Stimulated activated CD8-positive, alpha-beta memory T cell treated with anti-CD3 and anti-CD28 coated beads, Interleukin-15, amount 100 ng/mL, for 48 hours (primary cell): Measurements from ENCODE around the gene HAS3.
A peak's percentile ranks its signal among the peaks of the same experiment; 100 is the strongest.
"Not testable (repeated sequence)": the region's sequence is repeated elsewhere in the genome, so short reads cannot be mapped to it uniquely, and the experiment has no call there.

Experiments
- DNase-seq, 2 donors: peaks; one replicate each; pipeline ENCODE4 v3.0.0-alpha.2; 2020; ENCODE audit warnings: low read depth in 2 of 2

HAS3 gene

DNA sequence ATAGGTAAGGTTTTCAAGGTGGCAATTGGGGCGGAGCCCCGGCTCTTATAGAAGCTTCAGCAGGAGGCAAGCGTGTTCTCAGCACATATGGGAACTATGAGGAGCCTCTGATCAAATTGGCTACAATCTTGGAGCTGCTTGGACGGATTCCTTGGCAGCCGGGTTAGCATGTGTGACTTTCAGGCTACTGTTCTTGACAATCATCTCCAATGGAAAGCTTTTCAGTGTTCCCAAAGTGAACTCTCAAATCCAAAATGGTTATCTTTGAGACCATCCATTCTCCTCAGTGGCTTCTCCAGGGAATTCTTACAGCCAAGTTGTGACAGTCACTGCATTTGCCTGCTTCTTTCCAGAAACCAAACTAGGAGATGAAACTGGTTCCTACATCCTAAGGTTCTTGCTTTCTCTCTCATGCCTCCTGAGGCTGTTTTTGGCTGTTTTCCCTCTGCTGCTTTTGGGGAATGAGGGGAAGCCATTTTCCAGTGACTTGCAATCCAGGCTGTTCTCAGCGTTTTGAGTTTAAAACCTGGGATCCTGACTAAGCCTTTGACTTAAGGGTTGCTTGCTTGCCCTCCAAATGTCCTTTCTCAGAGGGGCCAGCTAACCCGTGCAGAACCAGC lies 10.9 kb downstream of the HAS3 start:
- no peak for DNase-seq

DNA sequence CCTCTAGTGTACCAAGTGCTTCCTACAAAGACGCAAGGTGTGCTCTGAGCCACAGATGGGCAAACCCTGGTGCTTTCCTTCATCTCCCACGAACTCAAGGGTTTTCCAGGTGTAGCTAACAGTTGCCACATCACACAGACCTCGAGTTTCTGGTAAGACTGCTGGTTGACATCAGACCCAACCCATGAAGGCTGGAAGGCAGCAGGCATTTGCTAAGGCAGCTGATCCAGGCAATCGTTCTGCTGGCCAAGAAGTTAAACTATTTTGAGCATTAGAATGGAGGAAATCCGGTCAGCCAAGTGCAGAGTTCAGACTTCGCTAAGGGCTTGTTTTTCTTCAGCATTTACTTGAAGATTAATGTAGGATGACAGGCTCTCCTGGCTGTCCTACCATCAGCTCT lies 11.5 kb downstream of the HAS3 start:
- DNase-seq: no peak

DNA sequence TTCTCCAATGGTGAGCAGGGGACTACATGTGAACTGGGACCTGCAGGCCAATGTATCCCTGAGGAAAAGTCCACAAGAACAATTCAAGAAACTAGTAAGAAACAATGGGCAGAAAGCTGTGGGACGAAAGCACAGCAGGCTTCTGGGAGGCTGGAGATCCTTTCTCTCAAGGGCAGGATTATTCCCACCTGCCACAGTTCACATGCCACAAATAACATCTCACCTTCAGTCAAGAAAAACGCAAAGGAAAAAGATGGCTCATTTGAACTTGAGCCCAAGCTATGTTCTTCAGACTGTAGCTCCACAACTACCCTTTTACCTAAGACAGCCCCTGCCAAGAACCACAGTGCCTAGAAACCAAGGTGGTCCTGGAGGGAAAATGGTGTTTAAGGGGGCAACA lies 13.0 kb downstream of the HAS3 start:
- DNase-seq: no peak

DNA sequence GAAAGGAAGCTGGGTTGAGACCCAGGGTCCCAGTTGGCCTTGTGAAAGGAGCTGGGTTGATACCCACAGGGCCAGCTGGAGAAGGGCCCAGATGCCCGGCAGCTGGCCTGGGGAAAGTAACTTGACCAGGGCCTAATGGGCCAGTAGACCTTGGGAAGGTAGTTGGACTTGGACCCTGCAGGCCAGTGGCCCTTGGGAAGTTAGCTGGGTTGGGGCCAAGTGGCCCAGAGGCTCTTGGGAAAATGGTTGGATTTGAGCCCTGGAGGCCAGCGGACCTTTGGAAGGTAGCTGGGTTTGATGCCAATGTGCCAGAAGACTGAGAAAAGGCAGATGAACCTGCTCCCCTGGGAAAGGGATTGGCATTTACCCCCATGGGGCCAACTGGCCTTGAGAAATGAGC lies 13.5 kb downstream of the HAS3 start:
- no peak for DNase-seq

DNA sequence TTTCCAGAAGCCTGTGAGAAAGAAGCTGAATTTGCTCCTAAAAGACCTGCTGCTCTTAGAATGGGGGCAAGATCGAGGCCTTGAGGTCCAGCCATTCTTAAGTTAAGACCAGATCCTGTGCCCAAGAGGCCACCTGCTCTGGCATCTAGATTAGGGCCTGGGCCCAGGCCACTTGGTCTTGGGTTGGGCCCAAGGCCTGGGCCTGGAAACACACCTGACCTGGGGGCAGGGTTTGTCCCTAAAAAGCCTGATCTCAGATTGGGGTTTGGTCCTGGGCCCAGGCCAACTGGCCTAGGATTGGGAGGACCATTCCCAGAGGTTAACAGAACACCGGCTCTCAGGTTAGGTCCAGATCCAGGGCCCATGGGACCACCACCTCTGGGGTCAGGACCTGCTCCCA lies 14.1 kb downstream of the HAS3 start:
- no peak for DNase-seq

DNA sequence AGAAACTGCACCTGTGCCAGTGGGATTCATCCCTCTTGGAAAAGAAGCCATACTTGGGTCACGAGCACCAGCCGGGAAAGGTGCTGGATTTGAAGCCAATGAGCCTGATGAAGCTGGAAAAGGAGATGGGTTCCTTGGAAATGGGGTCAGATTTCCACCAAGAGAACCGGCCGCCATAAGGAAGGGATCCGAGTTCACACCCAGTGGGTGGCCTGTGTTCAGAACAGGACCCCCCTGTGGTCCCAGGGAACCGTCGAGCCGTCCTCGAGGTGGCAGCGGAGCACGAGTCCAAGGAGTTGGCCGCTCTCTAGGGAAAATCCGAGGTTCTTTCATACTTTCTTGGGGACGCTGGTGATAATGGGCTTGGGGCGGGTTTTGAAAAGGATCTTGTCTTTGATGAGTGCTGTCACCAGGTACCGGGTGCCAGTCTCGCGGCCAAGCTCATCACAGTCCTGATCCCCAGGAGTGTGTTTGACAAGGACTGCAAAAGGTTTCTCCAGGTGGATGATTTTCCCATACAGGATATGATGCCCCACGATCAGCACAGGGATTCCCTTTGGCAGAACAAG lies 14.7 kb downstream of the HAS3 start:
- DNase-seq: no peak

DNA sequence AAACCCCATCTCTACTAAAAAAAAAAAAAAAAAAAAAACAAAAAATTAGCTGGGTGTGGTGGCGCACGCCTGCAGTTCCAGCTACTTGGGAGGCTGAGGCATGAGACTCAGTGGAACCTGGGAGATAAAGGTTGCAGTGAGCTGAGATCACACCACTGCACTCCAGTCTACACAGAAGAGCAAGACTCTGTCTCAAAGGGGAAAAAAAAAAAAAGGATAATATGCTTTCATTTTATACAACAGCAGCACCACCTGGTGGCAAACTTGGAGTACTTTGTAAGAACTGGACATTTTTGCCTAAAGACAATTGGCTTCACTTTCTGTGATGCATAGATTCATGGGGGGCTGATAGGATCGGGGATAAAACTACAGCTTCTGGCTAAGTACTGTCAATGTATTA lies 18.5 kb downstream of the HAS3 start:
- no peak for DNase-seq

DNA sequence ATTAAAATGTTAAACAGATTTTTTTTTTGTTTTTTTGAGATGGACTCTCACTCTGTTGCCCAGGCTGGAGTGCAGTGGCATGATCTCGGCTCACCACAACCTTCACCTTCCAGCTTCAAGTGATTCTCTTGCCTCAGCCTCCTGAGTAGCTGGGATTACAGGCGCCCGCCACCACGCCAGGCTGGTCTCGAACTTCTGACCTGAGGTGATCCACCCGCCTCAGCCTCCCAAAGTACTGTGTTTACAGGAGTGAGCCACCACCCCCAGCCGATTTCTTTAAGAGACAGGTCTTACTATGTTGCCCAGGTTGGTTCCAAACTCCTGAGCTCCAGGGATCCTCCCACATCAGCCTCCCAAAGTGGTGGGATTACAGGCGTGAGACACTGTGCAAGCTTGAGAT lies 19.0 kb downstream of the HAS3 start:
- not testable (repeated sequence) for DNase-seq

DNA sequence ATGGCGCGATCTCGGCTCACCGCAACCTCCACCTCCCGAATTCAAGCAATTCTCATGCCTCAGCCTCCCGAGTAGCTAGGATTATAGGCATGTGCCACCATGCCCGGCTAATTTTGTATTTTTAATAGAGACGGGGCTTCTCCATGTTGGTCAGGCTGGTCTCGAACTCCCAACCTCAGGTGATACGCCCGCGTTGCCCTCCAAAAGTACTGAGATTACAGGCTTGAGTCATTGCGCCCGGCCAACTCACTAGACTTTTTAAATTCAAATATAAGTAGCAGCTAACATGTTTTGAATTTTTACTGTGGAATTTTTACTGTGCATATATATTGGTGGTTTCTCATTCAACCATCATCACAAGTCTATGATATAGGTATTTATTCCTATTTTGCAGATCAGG lies 19.5 kb downstream of the HAS3 start:
- DNase-seq: not testable (repeated sequence)

DNA sequence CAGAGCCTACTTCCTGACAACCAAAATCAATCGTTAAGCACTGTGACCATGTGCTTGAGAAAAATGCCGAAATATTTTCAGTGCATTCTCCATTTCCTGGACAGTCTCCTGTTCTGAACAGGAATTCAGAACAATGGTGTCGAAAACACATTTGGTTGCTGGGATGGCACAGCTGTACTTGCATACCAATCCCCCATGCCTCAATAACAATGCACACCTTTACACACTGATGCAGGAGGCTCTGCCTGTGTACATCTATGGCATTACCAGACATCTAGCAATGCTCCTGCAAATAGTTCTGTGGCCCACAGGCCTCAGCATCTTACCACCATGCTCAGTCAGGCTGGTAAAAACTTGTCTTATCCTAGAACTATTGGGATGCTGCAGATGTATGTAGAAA lies 20.8 kb downstream of the HAS3 start:
- no peak for DNase-seq

DNA sequence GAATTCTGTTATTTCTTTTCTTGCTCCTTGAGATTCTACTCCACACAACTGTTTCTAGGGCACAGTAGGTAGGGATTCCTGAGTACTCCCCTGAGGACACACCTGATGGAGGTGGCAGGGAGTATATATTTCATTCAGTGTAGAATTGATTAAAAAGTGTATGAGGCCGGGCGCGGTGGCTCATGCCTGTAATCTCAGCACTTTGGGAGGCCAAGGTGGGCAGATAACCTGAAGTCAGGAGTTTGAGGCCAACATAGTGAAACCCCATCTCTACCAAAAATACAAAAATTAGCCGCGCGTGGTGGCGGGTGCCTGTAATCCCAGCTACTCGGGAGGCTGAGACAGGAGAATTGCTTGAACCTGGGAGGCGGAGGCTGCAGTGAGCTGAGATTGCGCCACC lies 21.3 kb downstream of the HAS3 start:
- not testable (repeated sequence) for DNase-seq

DNA sequence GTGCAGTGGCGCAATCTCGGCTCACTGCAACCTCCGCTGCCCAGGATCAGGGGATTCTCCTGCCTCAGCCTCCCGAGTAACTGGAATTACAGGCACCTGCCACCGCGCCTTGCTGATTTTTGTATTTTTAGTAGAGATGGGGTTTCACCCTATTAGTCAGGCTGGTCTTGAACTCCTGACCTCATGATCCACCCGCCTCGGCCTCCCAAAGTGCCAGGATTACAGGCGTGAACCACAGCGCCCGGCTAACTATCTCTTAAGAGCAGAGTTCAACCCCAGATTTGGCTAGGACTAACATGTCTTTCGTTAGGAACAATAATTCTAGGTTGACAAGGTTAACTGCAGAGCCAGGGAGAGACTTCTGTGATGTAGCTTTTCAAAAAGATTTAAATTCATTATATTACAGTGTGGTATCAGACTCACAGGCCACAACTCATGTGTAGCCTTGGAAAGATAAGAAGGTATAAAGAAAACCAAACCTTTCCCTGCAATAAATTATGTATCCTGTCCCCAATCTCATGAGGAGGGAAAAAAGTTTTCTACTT lies 22.6 kb downstream of the HAS3 start:
- DNase-seq: no peak

DNA sequence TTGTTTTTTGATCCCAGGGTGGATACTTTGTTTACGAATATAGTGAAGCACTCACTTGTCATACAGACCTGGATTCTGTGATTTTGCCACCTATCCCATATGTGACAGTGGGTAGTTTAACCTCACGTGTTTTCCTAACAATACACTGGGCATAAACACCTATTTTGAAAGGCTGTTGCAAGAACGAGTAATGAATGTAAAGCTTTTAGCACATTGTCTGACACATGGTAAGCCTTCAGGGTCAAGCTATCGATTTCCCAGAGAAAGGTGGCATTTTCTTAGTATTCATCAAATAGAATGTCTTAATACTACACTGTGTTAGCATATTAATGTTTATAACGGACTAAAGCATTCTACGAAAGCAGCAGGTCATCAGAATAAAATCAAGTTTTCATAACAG lies 25.0 kb downstream of the HAS3 start:
- DNase-seq: no peak

DNA sequence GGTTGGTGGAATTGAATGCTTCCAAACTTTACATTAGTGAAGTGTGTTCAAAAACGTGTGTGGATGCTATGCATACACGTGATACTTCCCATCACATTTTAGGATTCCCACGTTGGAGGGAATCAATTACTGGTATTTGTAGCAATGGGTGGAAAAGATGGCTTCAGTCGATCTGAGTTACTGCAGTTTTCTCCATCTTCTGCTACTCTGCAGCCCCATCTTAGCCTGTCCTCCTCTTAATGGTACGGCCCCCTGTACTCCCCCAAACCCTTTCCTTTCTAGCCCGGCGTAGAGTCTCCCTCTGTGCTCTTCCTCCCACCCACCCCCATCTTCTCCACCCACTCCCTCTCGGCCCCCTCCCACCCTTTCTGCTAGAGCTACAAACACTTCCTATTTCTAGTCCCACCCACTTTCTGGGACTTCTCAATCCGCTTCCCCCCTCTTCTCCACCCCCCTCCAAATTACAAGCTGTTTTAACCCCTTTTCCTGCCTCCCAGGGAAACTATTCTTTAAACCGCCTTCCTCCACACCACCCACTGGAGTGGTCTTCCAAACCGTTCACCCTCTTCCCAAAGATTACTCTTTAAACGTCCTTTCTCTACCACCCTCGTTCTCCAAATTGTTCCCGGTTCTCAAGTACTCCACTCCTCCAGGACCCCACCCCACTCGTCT lies 25.9 kb downstream of the HAS3 start:
- DNase-seq: no peak

DNA sequence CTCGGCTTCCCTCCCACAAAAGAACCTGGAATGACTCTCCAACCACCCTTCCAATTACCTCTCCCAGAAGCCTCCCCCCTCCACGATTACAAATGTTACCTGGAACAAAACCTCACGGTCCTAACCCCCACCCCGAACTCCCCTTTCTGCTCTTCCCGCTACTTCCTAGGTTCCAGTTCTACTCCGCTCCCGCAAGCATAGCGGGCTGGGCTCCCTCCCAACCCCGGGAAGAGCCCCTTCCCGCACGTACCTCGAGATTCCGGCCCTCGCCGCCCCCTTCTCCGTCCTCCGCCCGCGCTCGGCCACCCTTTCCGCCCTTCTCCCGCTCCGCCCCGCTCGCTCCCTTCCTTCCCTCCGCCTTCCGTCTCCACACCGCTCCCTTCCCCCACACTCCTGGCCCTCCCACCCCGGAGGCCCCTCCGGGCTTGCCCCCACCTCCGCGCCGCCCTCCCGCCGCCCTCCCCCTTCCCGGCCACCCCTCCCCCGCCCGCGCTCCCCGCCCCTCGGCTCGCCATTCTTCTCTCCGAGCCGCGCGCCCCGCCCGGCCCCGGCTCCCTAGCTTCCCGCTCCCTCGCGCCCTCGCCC lies 26.5 kb downstream of the HAS3 start:
- peak; percentile 71 to 73 for DNase-seq

DNA sequence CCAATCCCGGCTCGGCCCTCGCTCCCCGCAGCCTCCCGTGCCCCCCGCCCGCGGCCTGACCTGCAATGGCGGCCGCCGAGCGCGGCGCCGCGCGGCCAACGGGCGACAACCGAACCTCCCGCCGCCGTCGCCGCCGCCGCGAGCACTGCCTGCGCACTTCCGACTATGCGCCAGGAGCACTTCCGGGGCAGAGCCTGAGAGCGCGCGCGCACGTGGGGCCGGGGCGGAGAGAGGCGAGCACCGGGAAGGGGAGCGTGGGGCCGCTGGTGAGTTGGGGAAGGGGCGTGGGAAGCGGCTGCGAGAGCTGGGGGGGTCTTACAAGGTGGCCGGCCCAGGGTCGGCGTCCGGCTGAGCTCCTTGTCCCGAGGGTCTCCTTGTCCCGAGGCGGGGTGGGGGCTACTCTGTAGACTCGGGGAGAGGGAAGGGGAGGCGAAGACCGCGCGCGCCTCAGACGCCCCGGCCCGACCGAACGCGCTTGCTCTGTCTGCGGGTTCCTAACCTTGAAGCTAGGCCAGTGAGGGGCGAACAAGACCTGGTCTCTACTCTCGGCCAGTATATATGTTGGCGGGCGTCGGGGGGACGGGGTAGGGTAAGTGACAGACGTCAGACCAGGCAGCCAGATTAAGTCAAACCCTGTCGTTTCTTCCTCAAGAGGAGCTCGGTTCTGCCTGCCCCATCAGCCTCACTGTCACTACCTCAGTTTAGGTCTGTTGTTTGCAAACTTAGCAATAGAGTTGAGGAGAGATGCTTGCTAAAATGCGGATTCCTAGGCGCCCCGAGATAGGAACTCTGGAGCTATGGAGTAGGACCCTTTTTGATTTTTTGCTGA lies 27.2 kb downstream of the HAS3 start, which contains the start of the genes CHTF8 and UTP4:
Gene CHTF8, minus strand, starts transcription at position 165 of the 829 bp plus-strand sequence. CDS start 11,130 bp downstream, outside the sequence.
Gene UTP4, plus strand, starts transcription at position 226 of the 829 bp plus-strand sequence. CDS start 811 bp downstream, outside the sequence.
- DNase-seq: peak; percentile 82

DNA sequence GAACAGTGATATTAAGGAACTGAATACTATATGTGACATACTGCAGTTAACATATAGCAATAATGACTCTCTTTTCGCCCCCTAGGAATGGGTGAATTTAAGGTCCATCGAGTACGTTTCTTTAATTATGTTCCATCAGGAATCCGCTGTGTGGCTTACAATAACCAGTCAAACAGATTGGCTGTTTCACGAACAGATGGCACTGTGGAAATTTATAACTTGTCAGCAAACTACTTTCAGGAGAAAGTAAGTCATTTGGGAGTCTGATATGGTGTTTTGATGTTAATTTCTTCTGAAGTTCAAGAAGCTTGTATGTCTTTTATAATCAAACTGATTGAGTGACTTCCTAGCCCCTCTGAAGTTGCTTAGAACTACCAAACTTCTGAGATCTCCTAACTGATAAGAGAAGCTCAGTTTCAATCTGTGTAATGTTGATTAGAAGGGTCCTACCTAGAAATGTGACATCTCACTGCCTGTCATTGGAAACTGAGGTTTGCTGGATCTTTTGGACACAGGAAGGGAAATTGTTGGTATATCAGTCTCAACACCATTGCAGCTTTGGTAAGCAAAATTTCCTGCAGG lies 28.0 kb downstream of the HAS3 start:
- DNase-seq: no peak

DNA sequence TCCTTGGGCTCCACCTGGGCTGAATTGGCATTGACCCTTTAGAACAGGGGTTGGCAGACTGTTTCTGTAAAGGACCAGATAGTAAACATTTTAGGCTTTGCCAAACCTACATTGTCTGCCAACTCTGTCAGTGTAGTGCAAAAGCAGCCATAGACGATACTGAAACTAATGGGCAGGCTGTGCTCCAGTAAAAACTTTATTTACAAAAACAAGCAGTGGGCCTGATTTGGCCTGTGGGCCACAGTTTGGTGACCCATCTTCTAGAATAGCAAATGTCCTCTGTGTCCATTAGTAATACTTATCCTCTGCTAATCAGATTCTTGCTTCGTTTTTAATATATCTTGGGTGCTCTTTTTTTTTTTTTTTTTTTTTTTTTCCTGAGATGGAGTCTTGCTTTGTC lies 33.2 kb downstream of the HAS3 start:
- no peak for DNase-seq

DNA sequence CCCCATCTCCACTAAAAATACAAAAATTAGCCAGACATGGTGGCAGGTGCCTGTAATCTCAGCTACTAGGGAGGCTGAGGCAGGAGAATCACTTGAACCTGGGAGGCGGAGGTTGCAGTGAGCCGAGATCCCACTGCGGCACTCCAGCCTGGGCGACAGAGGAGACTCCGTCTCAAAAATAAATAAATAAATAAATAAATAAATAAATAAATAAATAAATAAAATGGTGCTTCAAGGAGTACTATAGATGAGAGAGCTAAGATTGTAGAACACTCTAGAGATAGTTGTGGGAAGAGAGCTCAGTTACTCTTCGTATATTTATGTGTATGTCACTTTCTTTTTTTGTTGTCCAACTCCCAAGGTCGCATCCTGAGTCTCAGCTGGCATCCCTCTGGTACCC lies 34.0 kb downstream of the HAS3 start:
- DNase-seq: not testable (repeated sequence)

DNA sequence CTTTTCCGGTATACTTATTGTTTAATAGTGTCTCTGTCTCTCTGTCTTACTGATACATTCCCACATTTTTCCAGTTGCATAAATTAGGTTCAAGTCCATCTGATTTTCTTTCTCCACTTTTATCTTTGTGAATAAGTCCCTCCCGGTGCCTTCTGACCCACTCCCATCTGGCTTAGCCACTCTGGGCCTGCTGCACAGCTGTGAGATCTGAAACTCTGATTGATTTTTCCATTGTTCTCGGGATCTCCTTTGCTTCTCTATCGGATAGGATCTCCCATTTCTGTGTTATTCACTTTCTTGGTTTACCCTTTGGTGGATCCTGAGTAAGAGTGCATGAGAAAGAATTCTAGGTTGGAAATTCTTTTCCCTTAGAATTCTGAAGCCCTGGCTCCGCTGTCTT lies 35.6 kb downstream of the HAS3 start:
- no peak for DNase-seq

DNA sequence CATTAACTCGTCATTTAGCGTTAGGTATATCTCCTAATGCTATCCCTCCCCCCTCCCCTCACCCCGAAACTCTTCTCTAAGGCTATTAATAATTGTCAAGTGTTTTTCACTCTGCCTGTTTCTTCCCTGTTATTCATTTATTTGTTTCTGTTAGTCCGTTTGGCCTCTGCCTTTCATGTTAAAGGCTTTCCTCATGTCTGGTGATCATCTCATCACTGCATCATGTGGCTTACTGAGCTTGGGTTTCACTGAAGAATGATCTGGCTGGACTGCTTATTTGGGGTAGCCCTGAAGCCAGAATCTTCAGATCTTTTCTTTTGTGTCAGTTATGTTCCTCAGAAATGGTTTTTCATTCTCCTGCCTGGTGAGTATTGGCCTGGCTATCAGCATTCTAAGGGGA lies 36.5 kb downstream of the HAS3 start:
- no peak for DNase-seq
